ENCODE measurements around the gene GAD1. TPM values are rescaled to one million over a fixed set of nuclear protein-coding genes. Genes with fewer than 3 reads are reported as not detected.

The GAD1 gene
- total RNA-seq, 2 experiments from 2014 or later: not detected

DNA sequence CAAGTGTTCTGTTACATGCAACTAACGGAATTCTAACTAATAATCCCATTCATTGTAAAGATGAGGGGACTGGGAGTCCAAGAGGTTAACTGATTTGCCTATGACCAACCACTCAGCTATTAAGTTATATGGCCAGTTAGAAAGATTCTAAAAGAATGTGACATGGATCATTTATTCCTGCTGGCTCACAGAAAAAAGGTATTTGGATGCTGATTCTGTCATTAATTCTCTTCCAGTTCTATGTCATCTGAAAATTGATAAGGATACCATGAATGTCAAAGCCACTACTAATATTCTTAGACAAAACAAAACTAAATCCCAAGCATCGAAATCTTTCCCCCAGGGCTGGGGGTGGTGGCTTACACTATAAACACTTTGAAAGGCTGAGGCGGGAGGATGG, 71.2 kb downstream of the GAD1 start:
- H3K4me2 ChIP-seq (ENCODE audit: low read length): no peak overlapping the region
- H3K36me3 ChIP-seq (ENCODE audit: insufficient read depth, low read length): no peaks in the 10 kb centered on the region
- TF ChIP-seq EZH2phosphoT487 (IDR thresholded peaks at IDR 0.05; ENCODE audit: borderline replicate concordance, low read depth, low read length): no peak
- TF ChIP-seq, protein P1, sequence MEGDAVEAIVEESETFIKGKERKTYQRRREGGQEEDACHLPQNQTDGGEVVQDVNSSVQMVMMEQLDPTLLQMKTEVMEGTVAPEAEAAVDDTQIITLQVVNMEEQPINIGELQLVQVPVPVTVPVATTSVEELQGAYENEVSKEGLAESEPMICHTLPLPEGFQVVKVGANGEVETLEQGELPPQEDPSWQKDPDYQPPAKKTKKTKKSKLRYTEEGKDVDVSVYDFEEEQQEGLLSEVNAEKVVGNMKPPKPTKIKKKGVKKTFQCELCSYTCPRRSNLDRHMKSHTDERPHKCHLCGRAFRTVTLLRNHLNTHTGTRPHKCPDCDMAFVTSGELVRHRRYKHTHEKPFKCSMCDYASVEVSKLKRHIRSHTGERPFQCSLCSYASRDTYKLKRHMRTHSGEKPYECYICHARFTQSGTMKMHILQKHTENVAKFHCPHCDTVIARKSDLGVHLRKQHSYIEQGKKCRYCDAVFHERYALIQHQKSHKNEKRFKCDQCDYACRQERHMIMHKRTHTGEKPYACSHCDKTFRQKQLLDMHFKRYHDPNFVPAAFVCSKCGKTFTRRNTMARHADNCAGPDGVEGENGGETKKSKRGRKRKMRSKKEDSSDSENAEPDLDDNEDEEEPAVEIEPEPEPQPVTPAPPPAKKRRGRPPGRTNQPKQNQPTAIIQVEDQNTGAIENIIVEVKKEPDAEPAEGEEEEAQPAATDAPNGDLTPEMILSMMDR (conservative IDR thresholded peaks at IDR 0.05; ENCODE audit: low read length): no peak
- BruUV-seq (replicated peaks): no TSS peak
- H3K79me2 ChIP-seq (ENCODE audit: insufficient read depth, low read depth, low read length): no peaks in the 10 kb centered on the region
- no peak overlapping the region for H3K27ac ChIP-seq (ENCODE audit: low read depth, low read length, poor library complexity, severe bottlenecking)
- H3K9me2 ChIP-seq (ENCODE audit: insufficient read depth, low read length): no peaks in the 10 kb centered on the region
- no peak for DNase-seq (ENCODE audit: low spot score)
- no peaks in the 10 kb centered on the region for H3K9me3 ChIP-seq (ENCODE audit: low read length)
- no peak overlapping the region for H3K4me3 ChIP-seq (ENCODE audit: low read depth, low read length, poor library complexity, severe bottlenecking)
- intact Hi-C loops (cut with micrococcal nuclease; ENCODE audit: unreplicated experiment): no loop called here
- ChIA-PET POLR2A (no interaction called here), CTCF (ENCODE audit: unreplicated experiment) (no interaction called here)
- H4K20me1 ChIP-seq (ENCODE audit: insufficient read depth, low read length): no peaks in the 10 kb centered on the region
- no peaks in the 10 kb centered on the region for H3K4me1 ChIP-seq (ENCODE audit: insufficient read depth, low read length, poor library complexity, severe bottlenecking)
- H2AFZ ChIP-seq (ENCODE audit: low read length): no peak overlapping the region

- Histone ChIP-seq H3K9me2 (ENCODE audit: insufficient read depth, low read length) (no peaks in the 10 kb centered on the region), H3K27ac (ENCODE audit: low read depth, low read length, poor library complexity, severe bottlenecking) (no peak overlapping the region), H3K36me3 (ENCODE audit: insufficient read depth, low read length) (no peaks in the 10 kb centered on the region), H3K4me3 (ENCODE audit: low read depth, low read length, poor library complexity, severe bottlenecking) (no peak overlapping the region), H2AFZ (ENCODE audit: low read length) (no peak overlapping the region), H3K9me3 (ENCODE audit: low read length) (no peaks in the 10 kb centered on the region), H3K4me1 (ENCODE audit: insufficient read depth, low read length, poor library complexity, severe bottlenecking) (no peaks in the 10 kb centered on the region), H3K79me2 (ENCODE audit: insufficient read depth, low read depth, low read length) (no peaks in the 10 kb centered on the region), H3K4me2 (ENCODE audit: low read length) (no peak overlapping the region), H4K20me1 (ENCODE audit: insufficient read depth, low read length) (no peaks in the 10 kb centered on the region)
- no TSS peak for BruUV-seq (replicated peaks)
- no peak for DNase-seq (ENCODE audit: low spot score)
- POLR2A ChIA-PET: interaction anchor here (0.5 to 0.7 kb wide), 2 partner anchors 17 to 48 kb away, joined by 3 read pairs; no protein-coding TSS in a partner anchor
- CTCF ChIA-PET (ENCODE audit: unreplicated experiment): no interaction called here
- intact Hi-C loops (cut with micrococcal nuclease; ENCODE audit: unreplicated experiment): no loop called here
- no peak for TF ChIP-seq EZH2phosphoT487 (IDR thresholded peaks at IDR 0.05; ENCODE audit: borderline replicate concordance, low read depth, low read length)
- TF ChIP-seq, protein P1 (conservative IDR thresholded peaks at IDR 0.05; ENCODE audit: low read length): no peak
Observed at GRCh38 chr2:170891893-170892292, 75.2 kb downstream of the GAD1 start.

DNA sequence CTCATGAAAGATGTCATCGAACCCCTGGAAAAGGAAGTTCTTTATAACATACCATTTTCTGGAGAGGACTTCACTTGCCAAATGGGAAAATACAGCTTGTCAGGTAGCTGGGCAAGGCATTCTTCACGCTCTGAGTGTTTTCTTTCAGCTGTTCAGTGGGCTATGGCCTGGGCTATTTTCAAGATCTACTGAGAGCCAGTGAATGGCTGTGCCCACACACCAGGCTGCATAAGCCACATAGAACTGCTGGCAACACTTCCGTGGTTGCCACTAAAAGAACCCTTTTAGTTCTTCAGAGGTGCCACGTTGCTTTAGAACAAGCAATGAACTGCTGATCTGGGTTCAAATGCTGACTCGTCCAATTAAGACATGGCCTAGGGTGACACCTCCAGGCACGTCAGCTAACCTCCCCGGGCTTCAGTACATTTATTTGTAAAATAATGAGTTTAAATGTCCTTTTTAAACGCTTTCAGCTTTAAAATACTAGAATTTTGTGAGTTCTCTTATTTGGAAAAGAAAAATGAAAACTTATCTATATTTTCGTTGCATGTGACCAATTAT, 75.8 kb downstream of the GAD1 start:
- H3K36me3 ChIP-seq (ENCODE audit: insufficient read depth, low read length): no peaks in the 10 kb centered on the region
- H3K27ac ChIP-seq (ENCODE audit: low read depth, low read length, poor library complexity, severe bottlenecking): no peak overlapping the region
- POLR2A ChIA-PET: interaction anchor here (0.5 kb wide), 1 partner anchor 18 kb away, joined by 3 read pairs; no protein-coding TSS in a partner anchor
- no peaks in the 10 kb centered on the region for H3K9me2 ChIP-seq (ENCODE audit: insufficient read depth, low read length)
- H2AFZ ChIP-seq (ENCODE audit: low read length): no peak overlapping the region
- H3K4me1 ChIP-seq (ENCODE audit: insufficient read depth, low read length, poor library complexity, severe bottlenecking): no peaks in the 10 kb centered on the region
- no peak for TF ChIP-seq EZH2phosphoT487 (IDR thresholded peaks at IDR 0.05; ENCODE audit: borderline replicate concordance, low read depth, low read length)
- TF ChIP-seq, protein P1 (conservative IDR thresholded peaks at IDR 0.05; ENCODE audit: low read length): no peak
- BruUV-seq (replicated peaks): no TSS peak
- intact Hi-C loops (cut with micrococcal nuclease; ENCODE audit: unreplicated experiment): no loop called here
- no peaks in the 10 kb centered on the region for H4K20me1 ChIP-seq (ENCODE audit: insufficient read depth, low read length)
- no peak overlapping the region for H3K4me2 ChIP-seq (ENCODE audit: low read length)
- CTCF ChIA-PET (ENCODE audit: unreplicated experiment): no interaction called here
- no peaks in the 10 kb centered on the region for H3K79me2 ChIP-seq (ENCODE audit: insufficient read depth, low read depth, low read length)
- no peak for DNase-seq (ENCODE audit: low spot score)
- H3K4me3 ChIP-seq (ENCODE audit: low read depth, low read length, poor library complexity, severe bottlenecking): no peak overlapping the region
- no peaks in the 10 kb centered on the region for H3K9me3 ChIP-seq (ENCODE audit: low read length)

Measured in OCI-LY7 (cell line).